GM12878 (cell line): ENCODE results near the gene CRYBB1. TPM values are rescaled to one million over a fixed set of nuclear protein-coding genes. Genes with fewer than 3 reads are reported as not detected.

Source experiments
- ATF7 ChIP-seq: fragments of 450-650 bp; IDR thresholded peaks from 2 replicates; pipeline ENCODE4 v1.6.1; 2016; ENCODE audit warnings: low read depth, mild to moderate bottlenecking
- BCL11A ChIP-seq: IDR thresholded peaks from 2 replicates; pipeline ENCODE4 v1.6.1; 2011; ENCODE audit warnings: low read depth, low read length
- DPF2 ChIP-seq: fragments of 450-650 bp; IDR thresholded peaks from 2 replicates; pipeline ENCODE4 v1.6.1; 2017; ENCODE audit warnings: mild to moderate bottlenecking
- EGR1 ChIP-seq, 2 experiments: IDR thresholded peaks; 1 replicate in 1 of 2; 2 replicates in 1 of 2; pipeline ENCODE4 v1.6.1; 2011 to 2012; ENCODE audit warnings: low read depth in 2 of 2, low read length in 2 of 2, borderline replicate concordance in 1 of 2, mild to moderate bottlenecking in 1 of 2, moderate library complexity in 1 of 2
- ESRRA ChIP-seq: IDR thresholded peaks from 2 replicates; pipeline ENCODE4 v1.6.1; 2012; ENCODE audit warnings: mild to moderate bottlenecking, low read length, improper control_type of control experiment
- GABPA ChIP-seq: IDR thresholded peaks from 2 replicates; pipeline ENCODE4 v1.6.1; 2014; ENCODE audit warnings: antibody characterized with exemption, low read depth, mild to moderate bottlenecking, inconsistent platforms
- IKZF1 ChIP-seq: fragments of 450-650 bp; conservative IDR thresholded peaks from 2 replicates; pipeline ENCODE4 v1.6.1; 2017; ENCODE audit warnings: antibody characterized with exemption, mild to moderate bottlenecking
- IKZF2 ChIP-seq, 2 experiments: fragments of 450-650 bp; IDR thresholded peaks; 2 replicates each; pipeline ENCODE4 v1.6.1; 2017; ENCODE audit warnings: mild to moderate bottlenecking in 2 of 2, moderate library complexity in 2 of 2
- MEF2B ChIP-seq: fragments of 450-650 bp; IDR thresholded peaks from 2 replicates; pipeline ENCODE4 v1.6.1; 2018; ENCODE audit warnings: mild to moderate bottlenecking, moderate library complexity; ENCODE audit not compliant: partially characterized antibody, poor library complexity, severe bottlenecking
- MLLT1 ChIP-seq: fragments of 450-650 bp; IDR thresholded peaks from 2 replicates; pipeline ENCODE4 v1.6.1; 2016; ENCODE audit warnings: mild to moderate bottlenecking
- MTA2 ChIP-seq: fragments of 450-650 bp; IDR thresholded peaks from 2 replicates; pipeline ENCODE4 v1.6.1; 2016; ENCODE audit warnings: low read depth, mild to moderate bottlenecking, moderate library complexity
- NFIC ChIP-seq: IDR thresholded peaks from 2 replicates; pipeline ENCODE4 v1.6.1; 2012; ENCODE audit warnings: low read depth, mild to moderate bottlenecking, inconsistent platforms, low read length, moderate library complexity
- NR2F1 ChIP-seq: fragments of 450-650 bp; conservative IDR thresholded peaks from 2 replicates; pipeline ENCODE4 v1.6.1; 2017; ENCODE audit warnings: mild to moderate bottlenecking
- PAX5 ChIP-seq: IDR thresholded peaks from 2 replicates; pipeline ENCODE4 v1.6.1; 2011; ENCODE audit warnings: low read depth, low read length, borderline replicate concordance
- RELA ChIP-seq: fragments of 450-650 bp; IDR thresholded peaks from 2 replicates; pipeline ENCODE4 v1.8.0; 2014; ENCODE audit warnings: borderline replicate concordance; ENCODE audit not compliant: partially characterized antibody
- REST ChIP-seq: IDR thresholded peaks from 2 replicates; pipeline ENCODE4 v1.6.1; 2012; ENCODE audit warnings: mild to moderate bottlenecking, low read depth, low read length
- SMAD5 ChIP-seq: IDR thresholded peaks from 2 replicates; pipeline ENCODE4 v1.6.1; 2016; ENCODE audit warnings: antibody characterized with exemption, low read depth
- SPI1 ChIP-seq: IDR thresholded peaks from 2 replicates; pipeline ENCODE4 v1.6.1; 2011; ENCODE audit warnings: low read depth, mild to moderate bottlenecking, low read length, moderate library complexity, borderline replicate concordance; ENCODE audit not compliant: insufficient read depth
- TCF7 ChIP-seq: IDR thresholded peaks from 2 replicates; pipeline ENCODE4 v1.6.1; 2014; ENCODE audit warnings: antibody characterized with exemption, borderline replicate concordance
- ZBTB33 ChIP-seq: fragments of 450-650 bp; IDR thresholded peaks from 2 replicates; pipeline ENCODE4 v1.6.1; 2017; ENCODE audit warnings: mild to moderate bottlenecking
- polyA plus RNA-seq, 11 experiments: library from polyadenylated mRNA; depleted of rRNA in 4 of 11; unstranded in 6 of 11; stranded (reverse) in 5 of 11; fragments of >200 nt; fragmentation: Nextera tagmentation in 4 of 11; fragmentation: Illumina TruSeq in 1 of 11; extraction: Ambion mirVana in 4 of 11; extraction: Trizol in 1 of 11; gene quantifications; 1 replicate in 1 of 11; 2 replicates in 10 of 11; pipeline versions ENCODE4 v1.2.1 to v1.2.3, GENCODE V29; 2011 to 2016; ENCODE audit warnings: inconsistent platforms in 2 of 11, missing spikeins in 2 of 11, low read depth in 1 of 11
- total RNA-seq, 4 experiments: library from RNA; depleted of rRNA in 3 of 4; stranded (reverse); fragments of >200 nt in 3 of 4; fragmentation: Illumina TruSeq in 1 of 4; extraction: Trizol in 1 of 4; gene quantifications; 2 replicates each; pipeline versions ENCODE4 v1.2.1 to v1.2.3, GENCODE V29; 2013 to 2021
- TF ChIP-seq, protein P1 (sequence below): fragments of 450-650 bp; IDR thresholded peaks from 2 replicates; pipeline ENCODE4 v1.6.1; 2017; ENCODE audit warnings: low read depth, mild to moderate bottlenecking, moderate library complexity
- TF ChIP-seq, protein P2 (sequence below): fragments of 450-650 bp; IDR thresholded peaks from 2 replicates; pipeline ENCODE4 v1.6.1; 2017; ENCODE audit warnings: borderline replicate concordance

The CRYBB1 gene
- total and polyA plus RNA-seq, 10 of the 15 experiments (the other 5 are each of a cell fraction or from before 2014, with no cell fraction given): 0.09 to 0.64 (median 0.23) TPM; not detected in 5

GRCh38 chr22:26592421-26592891 is 25.4 kb downstream of the CRYBB1 start (continued):
- peak; percentile 90 for TF ChIP-seq MLLT1
- no peak for TF ChIP-seq SMAD5
- TF ChIP-seq BCL11A: peak; percentile 79
- no peak for TF ChIP-seq TCF7
- peak; percentile 85 for TF ChIP-seq DPF2
- TF ChIP-seq SPI1: peak; percentile 41; the same call in 1 of the 2 replicates
- TF ChIP-seq, protein P1, sequence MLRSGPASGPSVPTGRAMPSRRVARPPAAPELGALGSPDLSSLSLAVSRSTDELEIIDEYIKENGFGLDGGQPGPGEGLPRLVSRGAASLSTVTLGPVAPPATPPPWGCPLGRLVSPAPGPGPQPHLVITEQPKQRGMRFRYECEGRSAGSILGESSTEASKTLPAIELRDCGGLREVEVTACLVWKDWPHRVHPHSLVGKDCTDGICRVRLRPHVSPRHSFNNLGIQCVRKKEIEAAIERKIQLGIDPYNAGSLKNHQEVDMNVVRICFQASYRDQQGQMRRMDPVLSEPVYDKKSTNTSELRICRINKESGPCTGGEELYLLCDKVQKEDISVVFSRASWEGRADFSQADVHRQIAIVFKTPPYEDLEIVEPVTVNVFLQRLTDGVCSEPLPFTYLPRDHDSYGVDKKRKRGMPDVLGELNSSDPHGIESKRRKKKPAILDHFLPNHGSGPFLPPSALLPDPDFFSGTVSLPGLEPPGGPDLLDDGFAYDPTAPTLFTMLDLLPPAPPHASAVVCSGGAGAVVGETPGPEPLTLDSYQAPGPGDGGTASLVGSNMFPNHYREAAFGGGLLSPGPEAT: peak; percentile 80
- TF ChIP-seq, protein P2, sequence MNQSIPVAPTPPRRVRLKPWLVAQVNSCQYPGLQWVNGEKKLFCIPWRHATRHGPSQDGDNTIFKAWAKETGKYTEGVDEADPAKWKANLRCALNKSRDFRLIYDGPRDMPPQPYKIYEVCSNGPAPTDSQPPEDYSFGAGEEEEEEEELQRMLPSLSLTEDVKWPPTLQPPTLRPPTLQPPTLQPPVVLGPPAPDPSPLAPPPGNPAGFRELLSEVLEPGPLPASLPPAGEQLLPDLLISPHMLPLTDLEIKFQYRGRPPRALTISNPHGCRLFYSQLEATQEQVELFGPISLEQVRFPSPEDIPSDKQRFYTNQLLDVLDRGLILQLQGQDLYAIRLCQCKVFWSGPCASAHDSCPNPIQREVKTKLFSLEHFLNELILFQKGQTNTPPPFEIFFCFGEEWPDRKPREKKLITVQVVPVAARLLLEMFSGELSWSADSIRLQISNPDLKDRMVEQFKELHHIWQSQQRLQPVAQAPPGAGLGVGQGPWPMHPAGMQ: no peak
- peak; percentile 51; the same call in 1 of the 2 replicates for TF ChIP-seq NFIC
- peak; percentile 79 for TF ChIP-seq MTA2
- 0 out of 2 replicates have a peak, but pooled peaks have one; percentile 48 for TF ChIP-seq PAX5
- peak; percentile 64 for TF ChIP-seq MEF2B
- no peak for TF ChIP-seq ESRRA
- no peak for TF ChIP-seq ZBTB33
- TF ChIP-seq NR2F1: peak; percentile 85
- TF ChIP-seq IKZF1: peak; percentile 96
- no peak for TF ChIP-seq RELA
- peak; percentile 97 for TF ChIP-seq IKZF2 (IDR thresholded peaks at IDR 0.05)
- no peak for TF ChIP-seq REST
- TF ChIP-seq ATF7: peak; percentile 47
- no peak for TF ChIP-seq EGR1 (IDR thresholded peaks at IDR 0.05; ENCODE audit: borderline replicate concordance in 1 of 2, low read depth in 2 of 2, low read length in 2 of 2)
- 0 out of 2 replicates have a peak, but pooled peaks have one; percentile 57 for TF ChIP-seq GABPA
